Measurements from ENCODE around the gene SP4.
A peak's percentile ranks its signal among the peaks of the same experiment; 100 is the strongest.

Gene SP4

GRCh38 chr7:21427871-21428658 is at the start of gene SP4:
Gene SP4, plus strand, starts transcription at chr7:21428083. Its CDS starts 169 bp downstream, at chr7:21428252.
- DNase-seq, result peak; percentile 96

- DNase-seq, result no peak
These were observed 44.4 kb upstream of the SP4 start for GRCh38 chr7:21383227-21384220.

DNA sequence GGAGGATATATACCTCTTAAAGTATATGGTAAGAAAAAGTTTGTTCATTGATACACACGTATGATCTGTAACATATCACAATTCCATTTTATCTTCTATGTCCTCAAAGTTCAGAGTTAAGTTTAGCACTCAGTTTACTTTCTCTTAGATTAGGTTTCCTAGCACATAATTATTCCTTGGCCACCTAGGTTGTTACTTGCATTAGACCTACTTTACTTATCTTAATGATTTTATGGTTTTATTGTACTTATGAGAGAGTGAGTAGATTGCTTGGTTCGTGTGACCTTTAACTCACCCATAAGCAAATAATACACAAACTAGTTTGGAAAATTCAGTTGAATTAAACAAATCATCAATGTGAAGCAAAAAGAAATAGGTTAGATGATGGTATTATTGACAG is 33.9 kb upstream of the SP4 start:
- no peak for DNase-seq

DNA sequence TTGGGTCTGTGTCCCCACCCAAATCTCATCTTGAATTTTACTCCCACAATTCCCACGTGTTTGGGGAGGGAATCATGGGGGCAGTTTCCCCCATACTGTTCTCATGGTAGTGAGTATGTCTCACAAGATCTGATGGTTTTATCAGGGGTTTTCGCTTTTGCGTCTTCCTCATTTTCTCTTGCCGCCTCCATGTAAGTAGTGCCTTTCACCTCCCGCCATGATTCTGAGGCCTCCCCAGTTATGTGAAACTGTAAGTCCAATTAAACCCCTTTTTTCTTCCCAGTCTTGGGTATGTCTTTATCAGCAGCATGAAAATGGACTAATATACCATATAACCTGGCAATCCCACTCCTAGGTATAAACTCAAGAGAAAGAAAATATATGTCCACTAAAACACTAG is 25.9 kb upstream of the SP4 start:
- no peak for DNase-seq

DNA sequence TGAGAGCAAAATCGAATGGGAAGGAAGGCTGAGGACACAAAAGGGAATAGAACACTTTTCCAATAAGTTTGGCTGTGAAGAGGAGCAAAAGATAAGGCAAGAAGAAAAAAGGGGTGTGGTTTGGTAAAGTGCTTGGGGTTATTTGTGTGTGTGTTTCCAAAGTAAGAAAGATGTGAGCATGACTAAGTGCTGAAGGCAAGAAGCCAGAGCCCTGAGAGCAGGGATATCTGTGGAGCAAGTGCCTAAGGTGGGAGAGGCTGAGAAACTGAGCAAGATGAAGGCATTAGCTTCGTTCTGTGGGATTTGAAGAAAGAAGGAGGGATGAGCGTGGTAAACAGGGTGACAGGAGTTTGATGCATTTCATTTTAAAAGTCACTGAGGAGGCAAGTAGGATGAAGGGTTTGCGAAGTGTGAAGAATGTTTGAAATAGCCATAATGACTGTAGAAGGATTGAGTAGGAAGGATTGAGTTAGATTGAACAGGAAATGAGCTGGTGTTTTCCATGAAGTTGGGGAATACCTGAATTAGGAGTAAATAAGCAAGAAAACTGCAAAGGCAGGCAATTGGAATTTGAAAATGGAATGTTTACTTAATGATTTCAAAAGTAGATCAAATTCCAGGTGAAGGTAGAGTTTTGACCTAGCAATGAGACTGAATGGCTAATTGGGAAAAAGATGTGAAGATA is 19.9 kb upstream of the SP4 start:
- no peak for DNase-seq

- DNase-seq, result no peak
These were observed 19.4 kb upstream of the SP4 start for GRCh38 chr7:21408481-21408820.

- no peak for DNase-seq
These were observed 15.5 kb upstream of the SP4 start for GRCh38 chr7:21412410-21412851.

DNA sequence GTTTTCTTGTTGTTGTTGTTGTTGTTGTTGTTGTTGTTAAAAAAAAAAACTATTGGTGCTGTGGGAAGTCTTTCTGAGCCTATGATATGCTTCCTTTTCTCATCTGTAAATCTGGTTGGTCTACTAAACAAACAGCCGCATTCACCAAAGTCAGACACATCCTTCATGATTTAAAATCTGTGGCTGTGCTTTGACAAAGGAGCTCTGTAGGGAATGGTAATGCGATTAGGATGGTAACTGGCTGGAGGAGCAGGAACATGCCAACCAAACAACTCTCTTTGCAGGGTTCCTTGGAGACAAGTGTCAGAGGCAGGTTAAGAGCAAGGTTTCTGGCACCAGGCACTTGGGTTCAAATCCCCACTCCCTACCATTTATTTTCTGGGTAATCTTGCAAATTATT is 14.9 kb upstream of the SP4 start:
- DNase-seq, result no peak

GRCh38 chr7:21413502-21413901 is 14.4 kb upstream of the SP4 start:
- DNase-seq, result no peak

GRCh38 chr7:21414795-21415393 is 13.0 kb upstream of the SP4 start:
- DNase-seq, result no peak

GRCh38 chr7:21417647-21418046 is 10.2 kb upstream of the SP4 start:
- DNase-seq, result no peak

- no peak for DNase-seq
These were observed 5.1 kb upstream of the SP4 start for GRCh38 chr7:21422751-21423150.

DNA sequence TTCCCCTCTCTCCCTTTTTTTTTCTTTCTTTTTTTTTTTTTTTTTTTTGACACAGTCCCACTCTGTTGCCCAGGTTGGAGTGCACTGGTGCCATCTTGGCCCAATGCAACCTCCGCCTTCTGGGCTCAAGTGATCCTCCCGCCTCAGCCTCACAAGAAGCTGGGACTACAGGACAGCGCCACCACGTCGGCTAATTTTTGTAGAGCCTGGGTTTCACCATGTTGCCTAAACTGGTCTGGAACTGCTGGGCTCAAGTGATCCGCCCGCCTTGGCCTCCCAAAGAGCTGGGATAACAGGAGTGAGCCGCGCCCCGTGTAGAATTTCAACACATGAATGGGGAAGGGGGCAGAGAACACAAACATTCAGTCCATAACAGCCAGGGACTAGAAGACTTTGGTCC is 2.6 kb upstream of the SP4 start:
- DNase-seq, result no peak

DNA sequence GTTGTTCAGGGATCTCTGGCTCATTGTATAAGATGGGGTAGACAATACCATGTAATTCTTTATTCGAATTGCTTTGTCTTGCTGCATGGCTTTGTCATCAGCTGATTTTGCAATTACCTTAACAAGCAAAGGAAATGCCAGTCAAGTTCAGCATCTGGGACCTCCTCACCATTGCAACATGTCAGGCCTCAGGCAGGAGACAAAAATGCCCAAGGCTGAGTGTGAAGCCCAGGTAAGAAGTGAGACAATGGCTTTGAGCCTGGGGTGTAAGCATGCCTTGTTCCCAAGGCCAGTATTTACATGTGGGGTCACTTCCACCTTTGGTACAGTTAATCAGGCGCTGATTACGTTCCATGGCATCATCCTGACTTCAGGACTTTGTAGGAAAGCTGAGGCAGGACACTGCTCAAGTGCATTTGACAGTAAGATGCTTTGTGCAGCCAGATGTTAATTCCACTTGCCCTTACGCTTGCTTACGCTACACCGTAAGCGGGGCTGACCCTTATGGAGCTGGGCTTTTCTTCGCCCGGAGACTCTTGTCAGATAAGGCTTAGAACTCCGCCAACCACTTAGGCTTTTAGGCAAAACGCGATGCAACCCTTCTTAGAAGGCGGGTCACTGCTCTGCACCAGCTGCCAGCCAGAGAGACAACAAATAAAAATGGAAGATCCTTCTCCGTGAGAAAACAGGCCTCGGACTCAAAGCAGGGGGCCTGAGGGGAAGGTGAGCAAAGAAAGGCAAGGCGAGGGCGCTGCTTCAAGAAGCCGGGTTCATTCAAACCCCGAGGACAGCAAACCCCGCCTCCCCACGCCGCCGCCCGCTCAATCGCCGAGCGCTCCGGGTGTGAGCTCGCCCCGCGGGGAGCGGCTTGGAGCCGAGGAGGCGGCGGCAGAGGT is 1.3 kb upstream of the SP4 start:
- no peak for DNase-seq

GRCh38 chr7:21427182-21427870 is 557 bp upstream of the SP4 start:
- peak; percentile 99 for DNase-seq

DNA sequence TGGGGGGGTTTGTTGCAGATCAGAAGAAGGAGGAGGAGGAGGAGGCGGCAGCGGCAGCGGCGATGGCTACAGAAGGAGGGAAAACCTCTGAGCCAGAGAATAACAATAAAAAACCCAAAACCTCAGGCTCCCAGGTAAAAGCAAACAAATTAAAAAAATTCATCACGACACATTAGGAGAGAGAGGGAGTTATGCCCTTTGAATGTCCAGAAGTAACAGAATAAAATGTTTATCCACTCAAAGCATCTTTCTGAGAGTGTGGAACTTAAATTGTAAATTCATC is 717 bp downstream of the SP4 start:
- DNase-seq, result no peak

DNA sequence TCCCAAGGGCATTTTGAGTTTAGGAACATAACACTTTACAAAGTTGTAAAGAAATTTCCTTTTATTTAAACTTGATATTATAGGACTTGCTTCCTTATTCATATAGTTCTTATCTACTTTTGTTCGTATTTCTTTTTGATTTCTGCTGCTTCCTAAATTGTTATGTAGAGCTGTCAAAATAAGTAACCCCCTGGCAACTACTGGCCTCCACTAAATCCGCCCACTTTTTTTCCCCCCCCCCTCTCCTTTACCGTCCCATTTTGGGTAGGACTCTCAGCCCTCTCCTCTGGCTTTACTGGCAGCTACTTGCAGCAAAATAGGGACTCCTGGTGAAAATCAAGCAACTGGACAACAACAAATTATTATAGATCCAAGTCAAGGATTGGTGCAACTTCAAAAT is 1.1 kb downstream of the SP4 start:
- DNase-seq, result no peak

GRCh38 chr7:21429786-21430574 is 2.1 kb downstream of the SP4 start:
- DNase-seq, result no peak

GRCh38 chr7:21430575-21430954 is 2.7 kb downstream of the SP4 start:
- DNase-seq, result no peak

- DNase-seq, result no peak
These were observed 15.4 kb downstream of the SP4 start for GRCh38 chr7:21443149-21443841.

Data from fibroblast of upper back skin (primary cell).